ENCODE results near the gene SPTLC1.
"Not testable (repeated sequence)": the region's sequence is repeated elsewhere in the genome, so short reads cannot be mapped to it uniquely, and the experiment has no call there.

The SPTLC1 gene

GRCh38 chr9:92030367-92030766 is 84.8 kb downstream of the SPTLC1 start:
- no peak for DNase-seq (ENCODE audit: low spot score)

- DNase-seq (ENCODE audit: low spot score) = no peak
Measured at GRCh38 chr9:92029553-92029952, 85.7 kb downstream of the SPTLC1 start.

- DNase-seq (ENCODE audit: low spot score) = no peak
Measured at GRCh38 chr9:92026206-92027002, 88.8 kb downstream of the SPTLC1 start.

GRCh38 chr9:92021785-92022541 is 93.2 kb downstream of the SPTLC1 start:
- not testable (repeated sequence) for DNase-seq (ENCODE audit: low spot score)

GRCh38 chr9:92019658-92020057 is 95.6 kb downstream of the SPTLC1 start:
- DNase-seq (ENCODE audit: low spot score) = no peak

- no peak for DNase-seq (ENCODE audit: low spot score)
Measured at GRCh38 chr9:92010705-92011536, 104.3 kb downstream of the SPTLC1 start.

GRCh38 chr9:92010253-92010652 is 105.0 kb downstream of the SPTLC1 start:
- DNase-seq (ENCODE audit: low spot score) = not testable (repeated sequence)

GRCh38 chr9:92008041-92008440 is 107.2 kb downstream of the SPTLC1 start:
- DNase-seq (ENCODE audit: low spot score) = no peak

- DNase-seq (ENCODE audit: low spot score) = no peak
Measured at GRCh38 chr9:92004045-92004392, 111.2 kb downstream of the SPTLC1 start.

- DNase-seq (ENCODE audit: low spot score) = no peak
Measured at GRCh38 chr9:92003308-92004044, 111.7 kb downstream of the SPTLC1 start.

GRCh38 chr9:92001948-92002347 is 113.3 kb downstream of the SPTLC1 start:
- DNase-seq (ENCODE audit: low spot score) = not testable (repeated sequence)

GRCh38 chr9:92001244-92001643 is 114.0 kb downstream of the SPTLC1 start:
- DNase-seq (ENCODE audit: low spot score) = no peak

GRCh38 chr9:91995000-91995655 is 120.1 kb downstream of the SPTLC1 start:
- no peak for DNase-seq (ENCODE audit: low spot score)

GRCh38 chr9:91994422-91994821 is 120.8 kb downstream of the SPTLC1 start:
- no peak for DNase-seq (ENCODE audit: low spot score)

GRCh38 chr9:91992461-91993041 is 122.7 kb downstream of the SPTLC1 start:
- no peak for DNase-seq (ENCODE audit: low spot score)

- DNase-seq (ENCODE audit: low spot score) = no peak
Measured at GRCh38 chr9:91991721-91992341, 123.4 kb downstream of the SPTLC1 start.

- no peak for DNase-seq (ENCODE audit: low spot score)
Measured at GRCh38 chr9:91986248-91986647, 129.0 kb downstream of the SPTLC1 start.

GRCh38 chr9:91985692-91986091 is 129.5 kb downstream of the SPTLC1 start:
- DNase-seq (ENCODE audit: low spot score) = no peak
